Activated CD8-positive, alpha-beta memory T cell treated with anti-CD3 and anti-CD28 coated beads for 36 hours (primary cell): Measurements from ENCODE around the gene WNT5B. TPM values are rescaled to one million over a fixed set of nuclear protein-coding genes. Genes with fewer than 3 reads are reported as not detected.

Experiments used
- CTCF ChIA-PET: fragments of 350-600 bp; sonication (Branson Sonifier 250); formaldehyde crosslinking; loops from one replicate; lab custom pipeline; 2021; ENCODE audit warnings: antibody characterized with exemption; lab: Charles Lee
- POLR2A ChIA-PET: fragments of 350-600 bp; sonication (Branson Sonifier 250); formaldehyde crosslinking; loops from one replicate; lab custom pipeline; 2021; ENCODE audit warnings: antibody characterized with exemption; lab: Charles Lee
- total RNA-seq, 2 experiments: library from RNA; stranded (reverse); gene quantifications; one replicate each; pipeline ENCODE4 v1.2.3, GENCODE V29; 2021

The WNT5B gene
- total RNA-seq, 2 experiments from 2014 or later = not detected

- ChIA-PET POLR2A (interaction anchor here (0.7 to 1.5 kb wide), 4 partner anchors 9 to 645 kb away, joined by 3 to 4 read pairs (median 3); partner anchors contain the start of genes ADIPOR2 and RAD52), CTCF (interaction anchor here (0.6 to 1.8 kb wide), 3 partner anchors 11 to 774 kb away, joined by 3 to 12 read pairs (median 3); no protein-coding TSS in a partner anchor)
Observed at GRCh38 chr12:1594261-1595025, 34.6 kb upstream of the WNT5B start, which contains the start of gene FBXL14. FBXL14 (minus strand) TSS chr12:1594581; CDS start chr12:1594066, 515 bp downstream.

DNA sequence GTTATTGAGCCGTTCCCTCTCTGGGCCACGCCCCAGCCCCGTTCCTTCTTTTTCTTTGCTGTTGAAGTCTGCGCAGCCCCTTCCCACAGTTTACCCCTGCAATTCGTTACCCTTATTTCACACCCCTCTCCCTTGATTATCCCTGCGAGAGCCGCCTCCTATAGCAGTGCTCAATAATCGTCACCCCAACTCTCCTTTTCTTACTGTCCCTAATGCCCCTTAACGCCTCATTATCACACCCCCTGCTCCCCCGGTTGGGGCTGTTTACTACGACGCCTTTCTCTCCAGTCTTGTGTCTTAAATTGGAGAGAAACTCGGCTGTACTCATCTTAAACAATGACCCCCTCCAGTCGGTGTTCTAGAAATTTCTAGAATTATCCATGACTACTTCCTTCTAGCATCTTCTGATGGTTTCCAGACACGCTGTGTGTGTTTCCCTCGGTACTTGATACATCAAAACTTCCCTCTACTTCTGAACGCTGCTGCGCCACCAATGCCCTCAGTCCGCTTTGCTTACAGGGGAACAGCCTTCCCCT lies 33.9 kb upstream of the WNT5B start:
- ChIA-PET POLR2A (interaction anchor here (0.9 to 1.1 kb wide), 2 partner anchors 8 to 646 kb away, joined by 3 to 4 read pairs; partner anchors contain the start of gene RAD52), CTCF (interaction anchor here (1.0 kb wide), 1 partner anchor 10 kb away, joined by 3 read pairs; no protein-coding TSS in a partner anchor)

GRCh38 chr12:1595690-1596347 lies 33.2 kb upstream of the WNT5B start:
- CTCF ChIA-PET = no interaction called here
- POLR2A ChIA-PET = no interaction called here

- POLR2A ChIA-PET = interaction anchor here (0.6 kb wide), 1 partner anchor 33 kb away, joined by 3 read pairs; no protein-coding TSS in a partner anchor
- CTCF ChIA-PET = no interaction called here
Observed at GRCh38 chr12:1598757-1599156, 30.3 kb upstream of the WNT5B start.

- ChIA-PET POLR2A (interaction anchor here (0.8 kb wide), 1 partner anchor 8 kb away, joined by 3 read pairs; the partner anchor contains the start of gene FBXL14), CTCF (interaction anchor here (0.7 to 3.2 kb wide), 4 partner anchors 10 to 58 kb away, joined by 3 to 18 read pairs (median 8); no protein-coding TSS in a partner anchor)
Observed at GRCh38 chr12:1602706-1603105, 26.3 kb upstream of the WNT5B start.

DNA sequence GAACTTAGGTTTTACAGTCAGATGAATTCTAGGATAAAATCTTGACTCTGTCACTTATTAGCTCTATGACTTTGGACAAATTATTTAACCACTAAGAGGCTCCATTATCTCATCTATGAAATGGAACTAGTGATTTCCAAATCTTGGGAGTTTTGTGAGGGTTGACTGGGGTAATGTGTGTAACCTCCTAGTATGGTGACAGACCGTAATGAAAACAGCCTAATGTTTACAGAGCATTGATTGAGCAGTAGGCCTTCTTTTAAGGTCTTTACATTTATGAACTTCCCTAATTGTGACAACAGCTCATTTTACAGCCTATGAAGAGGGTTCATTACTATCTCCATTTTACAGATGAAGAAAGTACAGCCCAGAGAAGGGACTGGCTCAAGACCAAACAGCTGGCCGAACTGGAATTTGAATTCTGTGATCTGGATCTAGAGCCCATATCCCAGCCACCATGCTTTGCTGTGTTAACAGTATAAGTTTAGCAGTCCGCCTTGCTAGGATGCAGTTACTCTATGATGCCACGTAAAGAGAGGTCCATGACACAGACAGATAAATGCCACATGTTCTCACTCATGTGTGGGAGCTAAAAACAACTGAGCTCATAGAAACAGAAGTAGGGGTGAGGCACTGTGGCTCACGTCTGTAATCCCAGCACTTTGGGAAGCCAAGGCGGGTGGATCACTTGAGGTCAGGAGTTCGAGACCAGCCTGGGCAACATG lies 25.6 kb upstream of the WNT5B start:
- ChIA-PET POLR2A (interaction anchor here (0.8 kb wide), 1 partner anchor 9 kb away, joined by 3 read pairs; the partner anchor contains the start of gene FBXL14), CTCF (interaction anchor here (0.7 to 3.2 kb wide), 6 partner anchors 11 to 485 kb away, joined by 3 to 18 read pairs (median 4); no protein-coding TSS in a partner anchor)

DNA sequence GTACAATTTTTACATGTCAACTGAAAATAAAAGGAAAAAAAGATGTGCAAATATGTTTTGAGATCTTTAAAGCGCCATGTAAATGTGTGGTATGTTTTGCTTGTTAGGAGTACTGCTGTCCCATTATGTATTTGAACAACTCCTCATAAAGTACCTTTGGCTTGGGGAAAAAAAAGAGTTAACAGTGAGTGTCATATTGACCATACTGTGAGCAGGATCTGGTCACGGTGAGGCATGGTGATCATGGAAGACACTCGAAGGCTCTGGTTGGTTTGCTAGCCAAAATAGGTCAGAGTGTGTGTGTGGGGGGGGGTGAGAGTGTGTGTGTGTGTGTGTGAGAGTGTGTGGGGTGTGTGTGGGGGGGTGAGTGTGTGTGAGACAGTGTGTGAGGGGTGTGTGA lies 24.6 kb upstream of the WNT5B start:
- POLR2A ChIA-PET = no interaction called here

DNA sequence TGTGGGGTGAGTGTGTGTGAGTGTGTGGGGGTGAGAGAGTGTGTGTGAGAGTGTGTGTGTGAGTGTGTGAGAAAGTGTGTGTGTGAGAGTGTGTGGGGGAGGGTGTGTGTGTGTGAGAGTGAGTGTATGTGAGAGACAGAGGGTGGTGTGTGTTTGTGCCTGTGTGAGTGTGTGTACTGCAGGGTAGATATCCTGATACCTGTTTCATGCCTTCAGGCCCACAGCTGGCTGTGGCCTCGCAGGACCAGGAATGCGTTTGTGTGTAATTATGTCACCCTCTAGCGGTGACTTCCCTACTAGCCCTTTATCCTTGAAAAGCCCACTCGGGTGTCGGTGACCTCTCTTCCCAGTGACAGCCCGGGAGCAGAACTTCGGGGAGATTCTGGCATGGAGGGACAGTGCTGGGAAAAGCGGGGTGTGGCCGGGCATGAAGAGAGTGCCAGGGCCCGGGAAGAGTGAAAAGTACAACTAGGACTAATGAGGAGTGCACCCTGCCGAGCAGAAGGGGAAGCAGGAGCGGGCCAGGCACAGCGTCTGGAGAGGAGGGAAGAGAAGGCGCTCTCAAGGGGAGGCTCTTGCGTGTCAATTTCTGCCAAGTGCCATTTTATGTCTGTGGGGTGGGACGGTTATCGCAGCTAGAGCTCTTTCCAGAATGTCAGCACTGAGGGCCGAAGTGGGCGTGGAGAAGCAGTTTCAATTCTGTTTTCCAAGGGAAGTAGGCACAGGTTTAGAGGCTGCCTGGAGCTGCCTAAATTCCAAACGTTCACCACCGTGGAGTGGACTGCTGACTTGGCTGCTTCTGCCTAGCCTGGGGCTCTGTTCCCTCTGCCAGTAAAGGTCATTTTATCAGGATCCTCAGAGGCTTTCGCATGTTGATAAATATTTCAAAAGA lies 23.7 kb upstream of the WNT5B start:
- POLR2A ChIA-PET = interaction anchor here (0.9 kb wide), 1 partner anchor 12 kb away, joined by 3 read pairs; the partner anchor contains the start of gene FBXL14
- CTCF ChIA-PET = interaction anchor here (0.5 to 1.7 kb wide), 8 partner anchors 8 to 513 kb away, joined by 3 to 8 read pairs (median 3); no protein-coding TSS in a partner anchor

More for the DNA sequence above, 24.6 kb upstream of the WNT5B start:
- CTCF ChIA-PET = interaction anchor here (1.0 to 2.9 kb wide), 3 partner anchors 10 to 21 kb away, joined by 3 to 13 read pairs (median 5); no protein-coding TSS in a partner anchor

DNA sequence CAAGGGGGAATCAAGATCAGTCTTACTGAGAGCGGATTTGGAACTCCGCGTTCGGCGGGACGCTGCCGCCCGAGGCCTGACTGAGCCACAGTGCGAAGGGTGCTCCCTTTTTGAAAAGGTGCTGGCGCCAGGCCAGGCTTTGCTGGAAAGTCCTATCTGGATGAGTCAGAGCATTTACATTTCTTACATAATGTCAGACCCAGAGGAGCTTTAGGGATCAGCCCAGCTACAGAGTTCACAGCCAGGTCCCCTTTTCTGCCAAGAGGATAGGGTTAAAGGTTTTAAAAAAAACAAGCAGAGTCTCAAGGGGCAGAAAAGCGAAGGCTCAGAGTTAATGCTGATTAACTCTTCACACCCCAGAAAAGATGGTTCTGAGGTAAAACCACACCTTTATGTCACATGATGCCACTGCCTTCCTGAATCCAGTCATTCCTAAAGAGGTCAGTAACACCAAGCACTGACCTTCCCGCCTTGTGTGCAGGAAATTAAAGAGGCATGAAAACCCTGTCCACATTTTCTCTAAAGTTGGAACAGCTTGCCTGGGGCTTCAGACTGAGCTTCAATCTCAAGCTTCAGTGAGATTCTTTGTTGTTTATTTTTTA lies 22.9 kb upstream of the WNT5B start:
- POLR2A ChIA-PET = interaction anchor here (0.5 to 0.9 kb wide), 2 partner anchors 12 to 661 kb away, joined by 3 read pairs; partner anchors contain the start of gene FBXL14

GRCh38 chr12:1607940-1608712 lies 20.9 kb upstream of the WNT5B start:
- CTCF ChIA-PET = no interaction called here
- POLR2A ChIA-PET = no interaction called here

More for the DNA sequence above, 22.9 kb upstream of the WNT5B start:
- CTCF ChIA-PET = interaction anchor here (1.1 to 1.7 kb wide), 4 partner anchors 20 to 513 kb away, joined by 3 to 8 read pairs (median 4); no protein-coding TSS in a partner anchor

DNA sequence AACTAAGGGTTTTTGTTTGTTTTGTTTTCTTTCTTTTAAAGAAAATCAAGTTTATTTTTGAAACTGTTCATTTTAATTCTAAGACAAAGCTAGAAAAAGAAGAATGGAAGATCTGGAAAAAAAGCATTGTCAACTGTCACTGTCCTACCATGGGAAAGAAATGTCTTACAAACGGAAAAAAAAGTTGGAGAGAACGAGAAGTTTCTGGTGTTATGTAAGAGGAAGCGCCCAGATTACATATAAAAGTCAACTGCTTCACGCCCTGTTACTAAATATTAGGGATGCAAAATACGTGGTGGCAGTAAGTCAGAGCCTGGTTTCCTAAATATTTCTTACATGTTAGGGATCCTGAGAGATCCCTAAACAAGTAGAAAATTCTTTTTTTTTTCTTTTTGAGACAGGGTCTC lies 20.3 kb upstream of the WNT5B start:
- CTCF ChIA-PET = no interaction called here

DNA sequence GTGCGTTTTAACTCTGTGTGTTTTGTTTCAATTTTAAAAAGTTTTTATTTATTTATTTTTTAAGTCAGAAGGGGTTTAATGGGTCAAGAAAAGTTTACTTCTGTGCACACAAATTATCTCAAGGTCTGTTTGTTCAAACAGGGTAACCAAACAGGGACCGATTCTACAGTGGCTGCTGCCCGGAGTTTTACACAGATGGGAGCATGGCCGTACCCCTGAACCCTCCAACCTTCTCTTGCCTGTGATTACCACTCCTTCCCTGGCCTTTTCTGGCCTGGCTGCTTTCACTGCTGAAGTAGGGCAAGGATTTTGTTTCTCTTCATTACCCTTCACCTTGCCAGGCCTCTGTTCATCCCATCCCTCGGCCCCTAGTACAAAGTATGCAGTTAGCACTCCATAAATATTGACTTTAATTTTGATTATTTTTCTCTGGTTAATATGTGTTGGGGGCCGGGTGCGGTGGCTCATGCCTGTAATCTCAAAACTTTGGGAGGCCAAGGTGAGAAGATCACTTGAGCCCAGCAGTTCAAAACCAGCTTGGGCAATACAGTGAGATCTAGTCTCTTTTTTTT lies 18.9 kb upstream of the WNT5B start:
- ChIA-PET POLR2A (no interaction called here), CTCF (no interaction called here)

More for the DNA sequence above, 20.3 kb upstream of the WNT5B start:
- POLR2A ChIA-PET = no interaction called here

- POLR2A ChIA-PET = no interaction called here
Observed at GRCh38 chr12:1611803-1612572, 17.0 kb upstream of the WNT5B start.

GRCh38 chr12:1613860-1614259 lies 15.2 kb upstream of the WNT5B start:
- CTCF ChIA-PET = interaction anchor here (1.0 kb wide), 1 partner anchor 496 kb away, joined by 3 read pairs; no protein-coding TSS in a partner anchor
- POLR2A ChIA-PET = no interaction called here

More at GRCh38 chr12:1611803-1612572, 17.0 kb upstream of the WNT5B start:
- CTCF ChIA-PET = interaction anchor here (0.5 to 1.4 kb wide), 2 partner anchors 68 to 78 kb away, joined by 3 read pairs; no protein-coding TSS in a partner anchor

DNA sequence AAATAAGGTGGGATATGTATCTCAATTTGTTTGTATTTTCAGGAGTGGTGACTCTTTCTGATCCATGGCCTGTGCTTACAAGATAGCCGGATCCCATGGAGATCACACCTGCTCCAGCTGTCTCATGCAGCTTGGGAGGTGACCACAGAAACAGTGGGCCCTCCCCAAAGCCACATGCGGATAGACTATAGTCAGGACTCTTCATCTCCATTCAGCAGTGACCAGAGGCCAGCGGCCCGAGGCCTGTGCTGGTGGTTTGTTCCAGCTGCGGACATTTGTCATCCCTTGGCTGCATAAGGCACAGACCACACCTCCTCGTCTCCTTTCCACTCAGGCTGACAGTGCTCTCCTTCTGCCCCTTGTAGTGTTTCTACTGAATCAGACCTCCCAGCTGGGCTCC lies 14.7 kb upstream of the WNT5B start:
- CTCF ChIA-PET = interaction anchor here (1.0 kb wide), 1 partner anchor 496 kb away, joined by 3 read pairs; no protein-coding TSS in a partner anchor
- POLR2A ChIA-PET = no interaction called here
